Fibroblast of the aortic adventitia (primary cell): ENCODE measurements around the gene SLC52A3. TPM values are rescaled to one million over a fixed set of nuclear protein-coding genes. Genes with fewer than 3 reads are reported as not detected.

Experiments
- DNase-seq: peaks from one replicate; pipeline ENCODE4 v3.0.0-alpha.2; 2010; ENCODE audit warnings: low read depth
- H3K4me3 ChIP-seq: 2 replicates; pipeline ENCODE4 v1.5.1; 2011; ENCODE audit warnings: low read depth, mild to moderate bottlenecking, control low read depth, low read length, moderate library complexity
- CTCF ChIP-seq: IDR thresholded peaks from 2 replicates; pipeline ENCODE4 v1.5.1; 2011; ENCODE audit warnings: mild to moderate bottlenecking, low read length, control low read depth, inconsistent platforms; ENCODE audit not compliant: insufficient read depth
- total RNA-seq: library from RNA; depleted of rRNA; stranded (reverse); fragments of >200 nt; gene quantifications from 2 replicates; pipeline ENCODE4 v1.2.3, GENCODE V29; 2012; ENCODE audit warnings: low replicate concordance

The SLC52A3 gene
- total RNA-seq, 1 donor: not detected

DNA sequence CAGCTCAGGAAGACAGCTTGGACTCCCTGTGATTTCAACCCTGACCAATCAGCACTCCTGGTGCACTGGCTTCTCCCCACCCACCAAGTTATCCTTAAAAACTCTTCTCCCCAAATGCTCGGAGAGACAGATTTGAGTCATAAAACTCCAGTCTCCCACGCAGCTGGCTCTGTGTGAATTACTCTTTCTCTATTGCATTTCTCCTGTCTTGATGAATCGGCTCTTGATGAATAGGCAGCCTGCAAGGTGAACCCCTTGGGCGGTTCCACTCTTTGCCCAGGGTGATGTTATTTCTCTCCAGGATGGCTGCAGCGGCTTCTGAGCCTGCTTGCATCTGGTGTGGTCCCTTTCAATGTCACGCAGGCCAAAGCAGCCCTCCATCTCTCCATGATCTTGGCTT lies 12.4 kb downstream of the SLC52A3 start:
- H3K4me3 ChIP-seq: no peak overlapping the region
- DNase-seq: no peak
- no peak for TF ChIP-seq CTCF

DNA sequence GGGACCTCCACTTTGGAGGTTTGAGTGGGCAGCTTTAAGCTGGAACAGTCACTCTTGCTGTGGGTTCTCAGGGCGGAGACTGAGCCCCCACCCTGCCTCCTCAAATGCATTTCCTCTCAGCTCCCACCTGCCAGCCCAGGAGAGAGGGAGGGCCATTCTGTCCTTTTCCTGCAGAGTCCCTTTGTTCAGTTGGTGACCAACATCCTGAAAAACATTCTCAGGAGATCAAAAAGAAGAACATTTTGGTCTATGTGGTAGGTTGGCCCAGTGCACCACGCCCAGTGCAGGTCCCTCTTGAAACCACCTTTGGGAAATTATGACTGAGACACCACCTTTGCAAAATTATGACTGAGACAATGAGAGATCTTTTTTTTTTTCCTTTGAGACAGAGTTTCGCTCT lies 13.4 kb downstream of the SLC52A3 start:
- no peak for DNase-seq
- H3K4me3 ChIP-seq: no peak overlapping the region
- TF ChIP-seq CTCF: no peak

GRCh38 chr20:753897-754635 lies 14.2 kb downstream of the SLC52A3 start:
- no peak overlapping the region for H3K4me3 ChIP-seq
- no peak for TF ChIP-seq CTCF
- DNase-seq: no peak

DNA sequence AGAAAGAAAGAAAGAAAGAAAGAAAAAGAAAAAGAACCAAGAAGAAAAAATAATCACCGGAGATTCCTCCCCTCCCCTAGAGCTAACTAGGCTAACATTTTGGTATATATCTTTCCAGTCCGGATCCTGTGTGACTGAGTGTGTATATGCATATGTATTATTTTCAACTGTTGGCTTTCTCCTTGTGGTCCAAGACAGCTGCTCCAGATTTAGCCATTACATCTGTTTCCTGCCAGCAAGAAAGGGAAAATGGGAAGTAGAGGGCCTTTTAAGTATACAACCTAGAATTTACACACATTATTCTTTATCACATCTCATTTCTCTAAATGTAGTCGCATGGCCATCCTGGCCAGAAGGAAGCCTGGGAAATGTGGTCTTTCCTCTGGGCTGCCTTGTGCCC lies 15.2 kb downstream of the SLC52A3 start:
- TF ChIP-seq CTCF: no peak
- no peak for DNase-seq
- H3K4me3 ChIP-seq: no peak overlapping the region

DNA sequence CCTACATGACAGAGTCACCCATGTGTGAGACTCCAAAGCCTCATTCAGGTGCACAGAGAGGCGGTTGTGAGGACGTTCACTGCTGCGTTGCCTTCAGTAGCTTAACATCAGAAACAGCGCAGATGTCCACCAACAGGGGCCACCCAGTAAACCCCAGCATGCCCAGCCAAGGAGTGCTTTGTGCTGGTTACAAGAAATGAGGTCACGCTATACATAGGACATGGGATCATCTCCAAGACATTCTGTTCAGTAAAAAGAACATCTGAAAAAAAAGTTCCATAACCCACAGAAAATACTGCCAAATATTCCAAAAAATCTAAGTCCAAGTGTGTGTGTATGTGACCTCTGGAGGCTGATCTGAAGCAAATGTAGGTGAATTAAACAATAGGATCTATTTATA lies 16.0 kb downstream of the SLC52A3 start:
- H3K4me3 ChIP-seq: no peak overlapping the region
- no peak for TF ChIP-seq CTCF
- no peak for DNase-seq

DNA sequence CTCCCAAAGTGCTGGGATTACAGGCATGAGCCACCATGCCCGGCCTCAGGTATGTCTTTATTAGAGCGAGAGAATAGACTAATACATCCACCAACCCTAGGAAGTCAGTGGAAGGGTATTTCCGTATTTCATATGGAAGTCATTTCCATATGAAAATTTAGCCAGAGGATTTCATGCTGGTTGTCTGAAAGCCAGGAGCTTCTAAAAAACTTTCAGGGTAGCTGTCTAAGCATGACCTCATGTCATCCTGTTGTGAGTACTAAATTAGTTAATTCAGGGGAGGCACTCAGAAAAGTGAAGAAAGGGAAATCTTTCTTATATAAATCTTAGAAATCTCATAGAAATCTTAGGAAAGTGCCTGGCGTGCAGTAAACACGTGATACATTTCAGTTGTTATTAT lies 16.5 kb downstream of the SLC52A3 start:
- no peak overlapping the region for H3K4me3 ChIP-seq
- TF ChIP-seq CTCF: no peak
- DNase-seq: no peak

GRCh38 chr20:750801-751200 lies 17.5 kb downstream of the SLC52A3 start:
- no peak overlapping the region for H3K4me3 ChIP-seq
- DNase-seq: no peak
- no peak for TF ChIP-seq CTCF
